ENCODE results near the gene FOXF1. TPM values are rescaled to one million over a fixed set of nuclear protein-coding genes. Genes with fewer than 3 reads are reported as not detected.

FOXF1 gene
- total RNA-seq, 6 experiments from 2014 or later: 12.5 to 20.5 (median 17.9) TPM

DNA sequence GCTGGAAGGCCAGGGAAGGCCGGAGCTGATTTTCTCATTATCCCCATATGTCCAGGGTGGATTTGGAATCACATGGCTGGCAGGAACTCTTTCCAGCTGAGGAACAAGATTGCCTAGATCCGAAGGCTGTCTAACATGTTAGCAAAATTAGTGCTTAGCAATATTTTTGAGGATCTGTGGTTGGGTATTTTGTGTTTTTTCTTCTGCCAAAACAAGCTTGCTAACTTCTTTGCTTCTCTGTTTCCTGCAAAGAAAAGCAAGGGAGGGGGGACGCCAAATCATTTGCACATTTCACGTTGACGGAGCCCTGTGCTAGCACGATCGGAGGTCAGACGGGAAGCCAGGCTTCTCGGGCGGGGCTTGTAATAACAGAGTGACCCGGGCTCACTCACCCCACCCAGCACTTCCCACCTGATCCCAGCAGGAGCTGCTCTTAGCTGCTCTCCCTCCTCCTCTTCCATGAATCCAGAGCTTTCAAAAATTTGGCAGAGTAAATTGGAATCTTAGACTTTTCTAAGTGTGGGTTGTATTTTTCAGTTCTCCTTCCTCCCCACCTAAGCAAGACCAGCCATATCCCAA lies 33.3 kb upstream of the FOXF1 start:
- Mint-ChIP-seq H3K36me3 (ENCODE audit: low read depth) (no peaks in the 10 kb centered on the region), H3K27me3 (ENCODE audit: insufficient read depth) (peaks cover 35% of the 10 kb centered on the region), H3K27ac (no peak overlapping the region), H3K4me3 (peak overlapping the region; percentile 20; the same call in 1 of the 2 replicates), H3K9me3 (0 out of 2 replicates have a peak, but pooled peaks cover 5% of the 10 kb centered on the region), H3K4me1 (ENCODE audit: low read depth) (peaks cover 32% of the 10 kb centered on the region)
- TF ChIP-seq, protein P1, sequence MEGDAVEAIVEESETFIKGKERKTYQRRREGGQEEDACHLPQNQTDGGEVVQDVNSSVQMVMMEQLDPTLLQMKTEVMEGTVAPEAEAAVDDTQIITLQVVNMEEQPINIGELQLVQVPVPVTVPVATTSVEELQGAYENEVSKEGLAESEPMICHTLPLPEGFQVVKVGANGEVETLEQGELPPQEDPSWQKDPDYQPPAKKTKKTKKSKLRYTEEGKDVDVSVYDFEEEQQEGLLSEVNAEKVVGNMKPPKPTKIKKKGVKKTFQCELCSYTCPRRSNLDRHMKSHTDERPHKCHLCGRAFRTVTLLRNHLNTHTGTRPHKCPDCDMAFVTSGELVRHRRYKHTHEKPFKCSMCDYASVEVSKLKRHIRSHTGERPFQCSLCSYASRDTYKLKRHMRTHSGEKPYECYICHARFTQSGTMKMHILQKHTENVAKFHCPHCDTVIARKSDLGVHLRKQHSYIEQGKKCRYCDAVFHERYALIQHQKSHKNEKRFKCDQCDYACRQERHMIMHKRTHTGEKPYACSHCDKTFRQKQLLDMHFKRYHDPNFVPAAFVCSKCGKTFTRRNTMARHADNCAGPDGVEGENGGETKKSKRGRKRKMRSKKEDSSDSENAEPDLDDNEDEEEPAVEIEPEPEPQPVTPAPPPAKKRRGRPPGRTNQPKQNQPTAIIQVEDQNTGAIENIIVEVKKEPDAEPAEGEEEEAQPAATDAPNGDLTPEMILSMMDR (IDR thresholded peaks at IDR 0.05): no peak
- no peak for DNase-seq

DNA sequence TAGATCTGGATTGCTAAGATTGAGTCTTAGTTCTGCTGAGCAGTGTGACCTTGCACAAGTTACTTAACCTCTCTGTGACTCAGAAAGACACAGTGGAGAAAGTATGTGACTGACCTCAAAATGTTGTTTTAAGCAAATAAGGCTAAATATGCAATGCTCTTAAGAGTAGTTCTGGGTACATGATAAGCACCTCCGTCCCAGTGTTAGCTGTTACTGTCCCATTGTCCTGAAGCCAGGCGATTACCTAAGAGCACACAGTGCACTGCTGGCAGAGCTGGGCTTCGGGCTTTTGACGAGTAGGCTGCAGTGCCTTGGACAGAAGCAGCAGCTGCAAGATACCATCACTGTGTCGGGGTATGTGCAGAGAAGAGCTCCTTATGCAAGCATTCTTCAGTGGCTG lies 32.7 kb upstream of the FOXF1 start:
- no peak overlapping the region for H3K27ac Mint-ChIP-seq
- H3K9me3 Mint-ChIP-seq: 0 out of 2 replicates have a peak, but pooled peaks cover under 1% of the 10 kb centered on the region
- no peaks in the 10 kb centered on the region for H3K36me3 Mint-ChIP-seq (ENCODE audit: low read depth)
- peak; percentile 57 for DNase-seq
- H3K27me3 Mint-ChIP-seq (ENCODE audit: insufficient read depth): peaks cover 35% of the 10 kb centered on the region
- peak overlapping the region; percentile 20; the same call in 1 of the 2 replicates for H3K4me3 Mint-ChIP-seq
- TF ChIP-seq, protein P1 (IDR thresholded peaks at IDR 0.05): no peak
- peaks cover 32% of the 10 kb centered on the region for H3K4me1 Mint-ChIP-seq (ENCODE audit: low read depth)

DNA sequence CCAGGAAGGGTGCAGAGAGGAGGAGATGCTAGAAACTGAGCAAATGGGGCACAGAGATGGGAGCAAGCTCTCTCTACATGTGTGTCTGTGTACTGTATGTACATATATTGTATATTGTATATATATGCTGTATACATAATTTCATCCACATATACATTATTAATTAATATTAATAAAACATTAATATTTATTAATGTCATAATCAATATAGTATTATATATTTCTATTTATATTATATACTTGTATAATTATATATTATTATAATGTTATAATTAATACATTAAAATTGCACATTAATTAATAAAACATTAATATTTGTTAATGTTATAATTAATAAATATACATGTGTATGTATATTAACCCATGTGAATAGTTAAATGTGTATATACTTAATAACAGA lies 31.5 kb upstream of the FOXF1 start:
- H3K4me1 Mint-ChIP-seq (ENCODE audit: low read depth): peaks cover 32% of the 10 kb centered on the region
- peaks cover 43% of the 10 kb centered on the region for H3K27me3 Mint-ChIP-seq (ENCODE audit: insufficient read depth)
- DNase-seq: no peak
- peaks cover 1% of the 10 kb centered on the region for H3K9me3 Mint-ChIP-seq
- TF ChIP-seq, protein P1 (IDR thresholded peaks at IDR 0.05): no peak
- no peaks in the 10 kb centered on the region for H3K36me3 Mint-ChIP-seq (ENCODE audit: low read depth)
- no peak overlapping the region for H3K4me3 Mint-ChIP-seq
- H3K27ac Mint-ChIP-seq: no peak overlapping the region

DNA sequence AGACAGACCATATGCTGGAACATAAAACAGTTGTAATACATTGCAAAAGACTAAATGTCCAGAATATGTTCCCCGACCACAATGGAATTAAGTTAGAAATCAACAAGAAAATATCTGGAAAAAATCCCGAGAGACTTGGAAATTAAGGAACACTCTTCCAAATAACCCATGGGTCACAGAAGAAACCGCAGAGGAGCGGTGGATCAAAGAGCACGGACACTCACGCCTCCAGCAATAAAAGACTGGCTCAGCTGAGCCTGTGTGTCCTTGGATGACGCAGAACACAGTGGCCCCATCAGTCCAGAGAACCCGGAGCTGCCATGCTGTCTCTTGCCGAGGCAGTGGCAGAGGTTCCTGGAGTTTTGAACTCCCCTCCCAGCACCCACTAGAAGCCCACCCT lies 30.9 kb upstream of the FOXF1 start:
- Mint-ChIP-seq H3K36me3 (ENCODE audit: low read depth) (0 out of 2 replicates have a peak, but pooled peaks cover 5% of the 10 kb centered on the region), H3K27me3 (ENCODE audit: insufficient read depth) (peaks cover 40% of the 10 kb centered on the region), H3K4me3 (peak overlapping the region; percentile 16; the same call in 1 of the 2 replicates), H3K27ac (no peak overlapping the region), H3K9me3 (peaks cover 7% of the 10 kb centered on the region), H3K4me1 (ENCODE audit: low read depth) (peaks cover 32% of the 10 kb centered on the region)
- DNase-seq: peak; percentile 32
- TF ChIP-seq, protein P1 (IDR thresholded peaks at IDR 0.05): no peak

DNA sequence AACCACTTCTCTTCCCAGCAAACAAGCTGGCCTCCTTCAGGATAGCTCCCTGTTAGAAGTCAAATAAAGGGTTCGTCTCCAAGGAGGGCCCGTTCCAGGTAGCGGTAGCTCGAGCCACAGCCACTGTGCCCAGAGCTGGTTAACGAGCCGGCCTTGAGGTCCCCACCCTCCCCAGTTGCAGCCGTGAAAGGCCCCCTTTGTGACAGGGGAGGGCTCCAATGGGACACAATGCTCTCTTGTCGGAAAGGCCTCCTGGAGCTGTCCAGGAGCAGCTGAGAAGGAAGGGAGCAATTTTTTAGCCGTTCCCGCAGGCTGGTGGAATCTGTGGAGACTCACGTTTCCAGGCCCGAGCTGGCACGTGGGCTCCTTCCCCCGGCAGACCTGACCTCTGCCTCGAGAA lies 29.9 kb upstream of the FOXF1 start:
- Mint-ChIP-seq H3K4me1 (ENCODE audit: low read depth) (peaks cover 32% of the 10 kb centered on the region), H3K4me3 (no peak overlapping the region), H3K27me3 (ENCODE audit: insufficient read depth) (peaks cover 41% of the 10 kb centered on the region), H3K27ac (no peak overlapping the region), H3K9me3 (peaks cover 12% of the 10 kb centered on the region), H3K36me3 (ENCODE audit: low read depth) (0 out of 2 replicates have a peak, but pooled peaks cover 10% of the 10 kb centered on the region)
- TF ChIP-seq, protein P1 (IDR thresholded peaks at IDR 0.05): no peak
- DNase-seq: no peak
